Bronchial epithelial cell (primary cell): ENCODE measurements around the gene CD276. TPM values are rescaled to one million over a fixed set of nuclear protein-coding genes. Genes with fewer than 3 reads are reported as not detected.

Experiments
- DNase-seq: peaks from one replicate; pipeline ENCODE4 v3.0.0-alpha.2; 2010; ENCODE audit warnings: low read depth
- FAIRE-seq: peaks from 2 replicates; lab custom pipeline; 2011; peaks lifted over from hg19 to GRCh38; lab: Jason Lieb, UNC
- H3K27me3 ChIP-seq: 2 replicates; pipeline ENCODE4 v1.5.1; 2011; ENCODE audit warnings: low read length; ENCODE audit not compliant: control insufficient read depth, insufficient read depth
- H3K36me3 ChIP-seq: 2 replicates; pipeline ENCODE4 v1.5.1; 2011; ENCODE audit warnings: low read length; ENCODE audit not compliant: control insufficient read depth, insufficient read depth
- H3K4me3 ChIP-seq: 2 replicates; pipeline ENCODE4 v1.5.1; 2011; ENCODE audit warnings: mild to moderate bottlenecking, low read depth, low read length, control low read depth
- total RNA-seq: library from RNA; depleted of rRNA; stranded (reverse); fragments of >200 nt; gene quantifications from 2 replicates; pipeline ENCODE4 v1.2.1, GENCODE V29; 2014
- TF ChIP-seq, protein P1 (sequence below): IDR thresholded peaks from 2 replicates; pipeline ENCODE4 v1.5.1; 2011; ENCODE audit warnings: mild to moderate bottlenecking, moderate library complexity, low read length, control low read depth, inconsistent platforms; ENCODE audit not compliant: insufficient read depth, severe bottlenecking

The CD276 gene
- total RNA-seq, 1 donor from 2014 or later = 21.9 TPM

- Histone ChIP-seq H3K4me3 (no peak overlapping the region), H3K36me3 (no peaks in the 10 kb centered on the region), H3K27me3 (peaks cover 14% of the 10 kb centered on the region)
- TF ChIP-seq, protein P1, sequence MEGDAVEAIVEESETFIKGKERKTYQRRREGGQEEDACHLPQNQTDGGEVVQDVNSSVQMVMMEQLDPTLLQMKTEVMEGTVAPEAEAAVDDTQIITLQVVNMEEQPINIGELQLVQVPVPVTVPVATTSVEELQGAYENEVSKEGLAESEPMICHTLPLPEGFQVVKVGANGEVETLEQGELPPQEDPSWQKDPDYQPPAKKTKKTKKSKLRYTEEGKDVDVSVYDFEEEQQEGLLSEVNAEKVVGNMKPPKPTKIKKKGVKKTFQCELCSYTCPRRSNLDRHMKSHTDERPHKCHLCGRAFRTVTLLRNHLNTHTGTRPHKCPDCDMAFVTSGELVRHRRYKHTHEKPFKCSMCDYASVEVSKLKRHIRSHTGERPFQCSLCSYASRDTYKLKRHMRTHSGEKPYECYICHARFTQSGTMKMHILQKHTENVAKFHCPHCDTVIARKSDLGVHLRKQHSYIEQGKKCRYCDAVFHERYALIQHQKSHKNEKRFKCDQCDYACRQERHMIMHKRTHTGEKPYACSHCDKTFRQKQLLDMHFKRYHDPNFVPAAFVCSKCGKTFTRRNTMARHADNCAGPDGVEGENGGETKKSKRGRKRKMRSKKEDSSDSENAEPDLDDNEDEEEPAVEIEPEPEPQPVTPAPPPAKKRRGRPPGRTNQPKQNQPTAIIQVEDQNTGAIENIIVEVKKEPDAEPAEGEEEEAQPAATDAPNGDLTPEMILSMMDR = no peak
- peak; percentile 7 for FAIRE-seq
- no peak for DNase-seq
These were observed 60.9 kb downstream of the CD276 start for GRCh38 chr15:73745073-73745472.

DNA sequence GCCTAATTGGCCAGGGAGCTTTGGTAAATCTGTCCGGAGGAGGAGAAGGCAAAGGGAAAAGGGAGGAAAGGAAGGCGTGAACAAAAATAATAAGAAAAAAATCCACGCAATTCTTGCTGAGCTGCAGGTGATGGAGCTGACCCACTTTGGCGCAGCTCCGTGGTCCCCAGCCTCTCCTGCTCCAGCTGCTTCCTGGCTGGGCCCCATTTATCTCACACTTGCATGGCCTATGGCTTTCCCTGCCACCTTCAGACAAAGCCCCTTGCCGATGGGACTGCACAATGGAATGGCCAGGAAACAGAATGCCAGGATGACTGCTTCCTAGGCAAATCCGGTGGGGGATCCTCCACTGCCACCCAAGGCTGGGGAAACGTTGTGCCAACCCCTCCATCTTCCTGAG lies 62.1 kb downstream of the CD276 start:
- DNase-seq (no peak), FAIRE-seq (no peak)
- Histone ChIP-seq H3K4me3 (no peak overlapping the region), H3K27me3 (peaks cover 17% of the 10 kb centered on the region), H3K36me3 (no peaks in the 10 kb centered on the region)
- TF ChIP-seq, protein P1 = no peak

DNA sequence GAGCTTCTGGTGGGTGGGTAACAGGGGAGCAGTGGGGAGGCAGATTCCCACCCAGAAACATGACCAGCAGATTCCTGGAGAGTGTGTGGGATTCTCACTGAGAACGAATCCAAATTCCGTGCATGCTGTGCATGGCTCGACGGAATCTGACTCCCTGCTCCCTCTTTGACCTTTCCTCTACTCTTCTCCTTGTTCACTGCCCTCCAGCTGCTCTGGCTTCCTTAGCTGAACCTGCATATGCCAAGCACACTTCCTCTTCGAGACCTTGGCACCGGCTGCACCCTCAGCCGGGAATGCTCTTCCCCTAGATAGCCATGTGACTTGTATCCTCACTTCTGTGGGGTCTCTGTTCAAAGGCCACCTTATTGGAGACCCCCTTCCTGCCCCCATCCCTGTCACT lies 62.7 kb downstream of the CD276 start:
- peaks cover 20% of the 10 kb centered on the region for H3K27me3 ChIP-seq
- FAIRE-seq (no peak), DNase-seq (no peak)
- TF ChIP-seq, protein P1 = no peak
- no peak overlapping the region for H3K4me3 ChIP-seq
- H3K36me3 ChIP-seq = no peaks in the 10 kb centered on the region

GRCh38 chr15:73747847-73748590 lies 63.8 kb downstream of the CD276 start:
- FAIRE-seq (no peak), DNase-seq (no peak)
- Histone ChIP-seq H3K27me3 (peaks cover 25% of the 10 kb centered on the region), H3K4me3 (no peak overlapping the region), H3K36me3 (no peaks in the 10 kb centered on the region)
- TF ChIP-seq, protein P1 = no peak

GRCh38 chr15:73748730-73749129 lies 64.5 kb downstream of the CD276 start:
- Histone ChIP-seq H3K27me3 (peaks cover 26% of the 10 kb centered on the region), H3K4me3 (no peak overlapping the region), H3K36me3 (no peaks in the 10 kb centered on the region)
- no peak for DNase-seq
- FAIRE-seq = peak; percentile 28
- TF ChIP-seq, protein P1 = no peak
